Measurements from ENCODE around the gene DUSP15.

Gene DUSP15

DNA sequence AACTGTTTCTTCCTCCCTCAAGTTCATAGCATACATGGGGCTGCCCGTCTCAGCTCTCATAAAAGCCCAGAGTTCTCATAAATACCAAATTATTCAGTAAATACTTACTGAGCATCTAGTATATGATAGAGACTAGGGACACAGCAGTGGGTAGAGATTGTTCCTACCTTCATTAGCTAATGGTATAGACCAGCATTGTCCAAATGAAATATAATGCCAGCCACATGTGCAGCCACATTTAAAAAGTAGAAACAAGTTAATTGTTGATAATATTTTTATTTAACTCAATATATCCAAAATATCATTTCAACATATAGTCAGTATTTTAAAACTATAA, 1.3 kb upstream of the DUSP15 start:
- Mint-ChIP-seq H3K4me3 (no peak overlapping the region), H3K27ac (no peak overlapping the region), H3K27me3 (peaks cover 74% of the 10 kb centered on the region), H3K4me1 (peaks cover 12% of the 10 kb centered on the region), H3K36me3 (peaks cover 3% of the 10 kb centered on the region), H3K9me3 (no peaks in the 10 kb centered on the region)
- CTCF ChIA-PET = interaction anchor here (1.0 to 2.0 kb wide), 2 partner anchors 19 to 21 kb away, joined by 5 to 9 read pairs; no protein-coding TSS in a partner anchor
- DNase-seq = no peak

DNA sequence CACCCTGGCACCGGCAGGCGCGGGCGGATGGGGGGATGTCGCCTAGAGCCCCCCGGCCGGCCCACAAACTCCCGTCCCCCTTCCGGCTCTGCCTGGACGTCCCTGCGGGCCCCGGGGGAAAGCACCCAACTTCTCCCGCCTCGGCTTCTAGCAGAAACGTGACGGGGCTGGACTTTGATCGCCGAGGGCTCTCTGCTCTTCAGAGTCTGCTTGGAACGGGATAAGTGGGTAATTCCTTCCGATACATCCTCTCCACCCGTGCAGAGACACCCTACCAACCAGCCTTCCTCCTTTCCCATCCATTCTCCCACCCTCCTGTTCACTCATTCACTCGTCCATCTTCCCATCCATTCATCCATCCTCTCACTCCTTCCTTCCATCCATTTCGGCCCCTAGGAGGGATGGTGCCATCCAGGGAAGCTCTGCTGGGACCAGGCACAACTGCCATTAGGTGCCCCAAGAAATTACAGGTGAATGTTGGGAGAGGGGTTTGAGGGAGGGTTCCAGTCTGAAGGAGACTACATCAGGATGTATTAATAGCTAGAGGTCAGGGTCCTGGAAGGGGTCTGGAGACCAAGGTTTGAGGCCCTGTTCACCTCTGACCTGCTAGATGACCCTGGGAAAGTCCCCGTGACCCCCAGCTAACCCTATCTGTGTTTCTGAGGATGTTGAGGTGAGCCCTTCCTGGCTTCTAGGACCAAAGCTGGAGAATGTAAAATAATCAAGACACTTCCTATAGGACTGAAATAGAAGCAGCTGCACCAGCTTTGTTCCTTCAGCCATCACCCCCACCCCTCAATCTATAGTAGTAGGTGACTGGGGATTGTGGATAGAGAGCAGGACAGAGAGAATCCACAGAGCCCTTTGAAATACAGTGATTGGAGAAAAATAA, 645 bp upstream of the DUSP15 start:
- no peak for DNase-seq
- Mint-ChIP-seq H3K9me3 (no peaks in the 10 kb centered on the region), H3K27ac (no peak overlapping the region), H3K36me3 (peaks cover 3% of the 10 kb centered on the region), H3K27me3 (peaks cover 70% of the 10 kb centered on the region), H3K4me1 (peaks cover 12% of the 10 kb centered on the region), H3K4me3 (peak overlapping the region; percentile 58)
- CTCF ChIA-PET = interaction anchor here (1.0 to 2.0 kb wide), 2 partner anchors 18 to 21 kb away, joined by 5 to 9 read pairs; no protein-coding TSS in a partner anchor

DNA sequence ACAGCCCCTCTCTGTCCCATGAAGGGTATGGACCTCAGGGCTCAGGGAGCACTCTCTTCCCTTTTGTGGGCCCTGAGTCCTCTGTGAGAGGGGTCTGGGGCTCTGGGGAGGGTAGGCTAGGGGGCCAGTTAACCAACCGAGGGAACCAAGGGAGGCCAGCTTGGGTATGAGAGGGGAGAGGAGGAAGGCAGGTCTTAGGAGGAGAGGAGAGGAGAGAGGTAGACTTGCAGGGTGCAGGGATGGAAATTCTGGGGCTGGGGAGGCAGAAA, 720 bp downstream of the DUSP15 start:
- peak overlapping the region; percentile 59 for H3K4me3 Mint-ChIP-seq
- no peak for DNase-seq
- H3K4me1 Mint-ChIP-seq = peaks cover 12% of the 10 kb centered on the region
- H3K36me3 Mint-ChIP-seq = peaks cover 3% of the 10 kb centered on the region
- CTCF ChIA-PET = no interaction called here
- H3K27me3 Mint-ChIP-seq = peaks cover 68% of the 10 kb centered on the region
- no peak overlapping the region for H3K27ac Mint-ChIP-seq
- no peaks in the 10 kb centered on the region for H3K9me3 Mint-ChIP-seq

- no peaks in the 10 kb centered on the region for H3K9me3 Mint-ChIP-seq
- H3K4me3 Mint-ChIP-seq = peak overlapping the region; percentile 10
- no peak for DNase-seq
- no peak overlapping the region for H3K27ac Mint-ChIP-seq
- H3K27me3 Mint-ChIP-seq = peaks cover 63% of the 10 kb centered on the region
- peaks cover 3% of the 10 kb centered on the region for H3K36me3 Mint-ChIP-seq
- H3K4me1 Mint-ChIP-seq = peaks cover 12% of the 10 kb centered on the region
- CTCF ChIA-PET = interaction anchor here (1.1 kb wide), 1 partner anchor 17 kb away, joined by 3 read pairs; no protein-coding TSS in a partner anchor
These were observed 1.3 kb downstream of the DUSP15 start for GRCh38 chr20:31868853-31869672.

DNA sequence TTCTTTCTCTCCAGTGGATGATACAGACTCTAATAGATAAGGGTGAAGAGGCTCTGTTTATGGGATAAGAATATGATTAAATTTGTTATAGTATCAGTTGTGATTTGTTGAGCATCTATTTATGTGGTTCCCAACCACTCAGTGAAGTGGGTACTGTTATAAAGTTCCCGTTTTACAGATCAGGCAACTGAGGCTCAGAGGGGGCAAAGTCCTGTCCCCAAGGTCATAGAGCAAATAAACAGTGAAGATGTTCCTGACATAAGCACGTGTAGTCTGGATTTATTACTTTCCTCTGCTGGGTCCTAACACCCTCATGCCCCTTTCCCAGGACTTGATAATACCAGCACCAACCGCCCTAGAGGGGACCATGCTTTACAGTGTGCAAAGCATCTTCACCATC, 4.1 kb downstream of the DUSP15 start:
- no peak for DNase-seq
- Mint-ChIP-seq H3K36me3 (peaks cover 3% of the 10 kb centered on the region), H3K4me3 (no peak overlapping the region), H3K27ac (no peak overlapping the region), H3K27me3 (peaks cover 39% of the 10 kb centered on the region), H3K9me3 (no peaks in the 10 kb centered on the region), H3K4me1 (peaks cover 17% of the 10 kb centered on the region)
- CTCF ChIA-PET = no interaction called here

- DNase-seq = no peak
- no peaks in the 10 kb centered on the region for H3K9me3 Mint-ChIP-seq
- no peak overlapping the region for H3K27ac Mint-ChIP-seq
- no peak overlapping the region for H3K4me3 Mint-ChIP-seq
- CTCF ChIA-PET = interaction anchor here (0.6 kb wide), 1 partner anchor 10 kb away, joined by 4 read pairs; no protein-coding TSS in a partner anchor
- H3K36me3 Mint-ChIP-seq = peaks cover under 1% of the 10 kb centered on the region
- peaks cover 16% of the 10 kb centered on the region for H3K4me1 Mint-ChIP-seq
- H3K27me3 Mint-ChIP-seq = peaks cover 25% of the 10 kb centered on the region
These were observed 5.6 kb downstream of the DUSP15 start for GRCh38 chr20:31864521-31865400.

GRCh38 chr20:31863296-31864085, 6.8 kb downstream of the DUSP15 start:
- DNase-seq = no peak
- Mint-ChIP-seq H3K27me3 (peaks cover 12% of the 10 kb centered on the region), H3K4me1 (peaks cover 19% of the 10 kb centered on the region), H3K27ac (no peak overlapping the region), H3K36me3 (no peaks in the 10 kb centered on the region), H3K4me3 (no peak overlapping the region), H3K9me3 (no peaks in the 10 kb centered on the region)
- CTCF ChIA-PET = interaction anchor here (0.9 to 1.9 kb wide), 2 partner anchors 9 to 11 kb away, joined by 3 to 9 read pairs; no protein-coding TSS in a partner anchor

DNA sequence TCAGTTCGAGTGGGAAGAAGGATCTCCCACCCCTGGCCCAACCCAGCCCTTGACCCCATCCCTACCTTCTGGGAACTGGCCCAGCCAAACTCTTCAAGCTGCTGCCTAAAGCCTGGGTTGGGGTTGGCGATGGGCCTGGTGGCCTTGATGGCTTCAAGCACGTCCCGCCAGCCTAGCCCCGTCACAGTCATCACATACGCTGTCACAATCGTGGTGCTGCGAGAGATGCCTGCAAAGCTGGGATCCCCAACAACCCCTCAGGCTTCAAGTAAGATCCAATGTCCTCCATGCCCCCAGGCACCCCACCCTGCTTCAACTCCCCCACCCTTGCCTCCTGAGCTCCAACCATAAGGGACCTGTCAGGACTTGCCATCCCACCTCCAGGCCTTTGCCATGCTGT, 7.8 kb downstream of the DUSP15 start:
- Mint-ChIP-seq H3K27me3 (peaks cover 6% of the 10 kb centered on the region), H3K4me1 (peaks cover 27% of the 10 kb centered on the region), H3K4me3 (no peak overlapping the region), H3K9me3 (no peaks in the 10 kb centered on the region), H3K36me3 (no peaks in the 10 kb centered on the region), H3K27ac (no peak overlapping the region)
- no peak for DNase-seq
- CTCF ChIA-PET = interaction anchor here (1.9 kb wide), 1 partner anchor 10 kb away, joined by 9 read pairs; no protein-coding TSS in a partner anchor

- Mint-ChIP-seq H3K27ac (no peak overlapping the region), H3K9me3 (no peaks in the 10 kb centered on the region)
These were observed 8.2 kb downstream of the DUSP15 start for GRCh38 chr20:31862157-31862470.

DNA sequence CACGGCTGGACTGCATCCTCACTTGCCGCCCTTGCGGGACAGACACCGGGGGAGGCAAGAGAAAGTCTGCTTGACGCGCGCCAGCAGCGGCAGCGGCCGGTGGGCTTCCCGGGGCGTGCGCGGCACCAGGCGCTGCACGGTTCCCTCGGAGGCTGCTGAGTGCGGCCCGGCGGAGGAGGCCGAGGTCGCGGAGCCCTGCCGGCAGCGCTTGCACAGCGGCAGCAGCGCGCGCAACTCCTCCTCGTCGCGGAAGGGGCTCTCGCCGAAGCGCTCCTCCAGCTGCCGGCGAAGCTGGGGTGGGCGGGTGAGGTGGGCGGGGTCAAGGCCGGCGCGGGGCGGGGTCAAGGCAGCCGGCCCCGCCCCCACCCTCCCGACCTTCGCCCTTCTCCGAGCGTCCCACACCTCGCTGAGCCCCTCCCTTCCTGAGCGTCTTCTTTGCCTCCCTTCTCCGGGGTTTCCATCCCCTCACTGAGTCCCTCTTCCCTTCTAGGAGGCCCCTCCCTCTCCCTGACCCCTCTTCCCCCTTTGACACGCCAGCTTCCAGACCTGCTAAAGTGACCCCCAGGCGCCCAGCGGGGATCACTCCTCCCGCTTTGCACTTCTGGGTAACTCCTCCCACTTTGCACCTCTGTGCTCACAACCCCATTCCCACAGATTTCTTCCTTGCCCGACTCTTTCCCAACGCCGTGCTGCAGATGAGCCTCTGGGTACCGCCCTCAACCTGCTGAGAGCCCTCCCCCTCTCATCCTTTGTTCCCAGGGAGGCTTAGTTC, 8.8 kb downstream of the DUSP15 start:
- Mint-ChIP-seq H3K27ac (no peak overlapping the region), H3K9me3 (no peaks in the 10 kb centered on the region), H3K36me3 (no peaks in the 10 kb centered on the region), H3K4me3 (peak overlapping the region; percentile 25), H3K27me3 (no peaks in the 10 kb centered on the region), H3K4me1 (peaks cover 28% of the 10 kb centered on the region)
- peak; percentile 77 for DNase-seq
- CTCF ChIA-PET = no interaction called here

More at GRCh38 chr20:31862157-31862470, 8.2 kb downstream of the DUSP15 start:
- DNase-seq = no peak
- peak overlapping the region; percentile 25 for H3K4me3 Mint-ChIP-seq
- H3K4me1 Mint-ChIP-seq = peaks cover 28% of the 10 kb centered on the region
- peaks cover 4% of the 10 kb centered on the region for H3K27me3 Mint-ChIP-seq
- CTCF ChIA-PET = interaction anchor here (1.9 kb wide), 1 partner anchor 9 kb away, joined by 9 read pairs; no protein-coding TSS in a partner anchor
- H3K36me3 Mint-ChIP-seq = no peaks in the 10 kb centered on the region

- CTCF ChIA-PET = interaction anchor here (0.9 to 1.8 kb wide), 3 partner anchors 10 to 91 kb away, joined by 3 to 6 read pairs (median 4); partner anchors contain the start of gene PDRG1
- Mint-ChIP-seq H3K27ac (no peak overlapping the region), H3K27me3 (no peaks in the 10 kb centered on the region), H3K9me3 (no peaks in the 10 kb centered on the region), H3K36me3 (no peaks in the 10 kb centered on the region), H3K4me1 (peaks cover 28% of the 10 kb centered on the region), H3K4me3 (peak overlapping the region; percentile 18)
- no peak for DNase-seq
These were observed 9.3 kb downstream of the DUSP15 start for GRCh38 chr20:31861135-31861384.

- DNase-seq = no peak
- Mint-ChIP-seq H3K4me1 (peaks cover 28% of the 10 kb centered on the region), H3K27ac (no peak overlapping the region), H3K4me3 (peak overlapping the region; percentile 21), H3K36me3 (no peaks in the 10 kb centered on the region), H3K9me3 (no peaks in the 10 kb centered on the region), H3K27me3 (no peaks in the 10 kb centered on the region)
- CTCF ChIA-PET = interaction anchor here (0.9 to 1.8 kb wide), 3 partner anchors 9 to 91 kb away, joined by 3 to 6 read pairs (median 4); partner anchors contain the start of gene PDRG1
These were observed 9.8 kb downstream of the DUSP15 start for GRCh38 chr20:31860390-31861134.

Measured in activated naive CD4-positive, alpha-beta T cell treated with anti-CD3 and anti-CD28 coated beads, Interleukin-2, amount 10 ng/mL, durations not matched to agents 7 days and 5 days (primary cell).